H9 (cell line): ENCODE data around the gene FAM193A. TPM values are rescaled to one million over a fixed set of nuclear protein-coding genes. Genes with fewer than 3 reads are reported as not detected.

ENCODE experiments used
- DNase-seq: peaks from one replicate; pipeline ENCODE4 v3.0.0-alpha.2; 2017
- H2AFZ ChIP-seq: one replicate; pipeline ENCODE4 v1.6.1; 2013; ENCODE audit warnings: mild to moderate bottlenecking, low read length, control low read depth, moderate library complexity
- H2AK5ac ChIP-seq: 2 replicates; pipeline ENCODE4 v1.6.1; 2013; ENCODE audit warnings: low read length, control low read depth, mixed read lengths; ENCODE audit not compliant: insufficient read length
- H2BK120ac ChIP-seq: one replicate; pipeline ENCODE4 v1.6.1; 2013; ENCODE audit warnings: low read depth, mild to moderate bottlenecking, low read length, control low read depth, inconsistent platforms; ENCODE audit not compliant: poor library complexity, severe bottlenecking
- H2BK12ac ChIP-seq: 2 replicates; pipeline ENCODE4 v1.6.1; 2013; ENCODE audit warnings: low read length, control low read depth, mixed read lengths, low read depth; ENCODE audit not compliant: insufficient read length
- H2BK15ac ChIP-seq: 2 replicates; pipeline ENCODE4 v1.6.1; 2013; ENCODE audit warnings: low read depth, low read length, control low read depth
- H2BK20ac ChIP-seq: one replicate; pipeline ENCODE4 v1.6.1; 2013; ENCODE audit warnings: low read depth, mild to moderate bottlenecking, low read length, control low read depth, inconsistent platforms; ENCODE audit not compliant: poor library complexity, severe bottlenecking
- H2BK5ac ChIP-seq: 2 replicates; pipeline ENCODE4 v1.6.1; 2013; ENCODE audit warnings: low read length, control low read depth, mixed read lengths; ENCODE audit not compliant: insufficient read length
- H3K14ac ChIP-seq: 2 replicates; pipeline ENCODE4 v1.6.1; 2013; ENCODE audit warnings: low read length, control low read depth; ENCODE audit not compliant: insufficient read depth
- H3K18ac ChIP-seq: 2 replicates; pipeline ENCODE4 v1.6.1; 2013; ENCODE audit warnings: low read depth, mild to moderate bottlenecking, mixed read lengths, low read length, control low read depth; ENCODE audit not compliant: insufficient read length
- H3K23ac ChIP-seq: 2 replicates; pipeline ENCODE4 v1.6.1; 2013; ENCODE audit warnings: low read length, control low read depth, mixed read lengths, low read depth; ENCODE audit not compliant: insufficient read length
- H3K23me2 ChIP-seq: 2 replicates; pipeline ENCODE4 v1.6.1; 2013; ENCODE audit warnings: low read depth, mild to moderate bottlenecking, mixed read lengths, low read length, control low read depth; ENCODE audit not compliant: insufficient read length, poor library complexity, severe bottlenecking
- H3K27ac ChIP-seq: 2 replicates; pipeline ENCODE4 v1.5.1; 2013; ENCODE audit warnings: low read length, control low read depth, mixed read lengths, low read depth; ENCODE audit not compliant: insufficient read length
- H3K27me3 ChIP-seq: 2 replicates; pipeline ENCODE4 v1.6.1; 2013; ENCODE audit warnings: low read length, control low read depth, inconsistent platforms; ENCODE audit not compliant: insufficient read depth
- H3K4ac ChIP-seq: 2 replicates; pipeline ENCODE4 v1.6.1; 2013; ENCODE audit warnings: low read depth, mild to moderate bottlenecking, control low read depth, inconsistent platforms, low read length, moderate library complexity
- H3K4me1 ChIP-seq: 2 replicates; pipeline ENCODE4 v1.6.1; 2013; ENCODE audit warnings: low read length, control low read depth, inconsistent platforms; ENCODE audit not compliant: insufficient read depth
- H3K4me2 ChIP-seq: 2 replicates; pipeline ENCODE4 v1.6.1; 2013; ENCODE audit warnings: low read length, control low read depth, mixed read lengths; ENCODE audit not compliant: insufficient read length, insufficient read depth
- H3K56ac ChIP-seq: 2 replicates; pipeline ENCODE4 v1.6.1; 2013; ENCODE audit warnings: low read depth, mild to moderate bottlenecking, mixed read lengths, low read length, control low read depth; ENCODE audit not compliant: insufficient read length
- H3K79me1 ChIP-seq: 2 replicates; pipeline ENCODE4 v1.6.1; 2013; ENCODE audit warnings: low read depth, mild to moderate bottlenecking, moderate library complexity, low read length, control low read depth, inconsistent platforms; ENCODE audit not compliant: insufficient read depth, poor library complexity, severe bottlenecking
- H3K79me2 ChIP-seq: 2 replicates; pipeline ENCODE4 v1.6.1; 2013; ENCODE audit warnings: low read length, control low read depth, inconsistent platforms; ENCODE audit not compliant: insufficient read depth
- H3K9ac ChIP-seq: 2 replicates; pipeline ENCODE4 v1.6.1; 2013; ENCODE audit warnings: low read length, control low read depth, mixed read lengths; ENCODE audit not compliant: insufficient read length; ENCODE audit errors: extremely low read depth
- H3K9me3 ChIP-seq: one replicate; pipeline ENCODE4 v1.6.1; 2013; ENCODE audit warnings: low read depth, low read length, inconsistent platforms; ENCODE audit not compliant: control insufficient read depth
- H3T11ph ChIP-seq: one replicate; pipeline ENCODE4 v1.6.1; 2013; ENCODE audit warnings: mild to moderate bottlenecking, low read length, control low read depth, inconsistent platforms
- H4K20me1 ChIP-seq: one replicate; pipeline ENCODE4 v1.6.1; 2013; ENCODE audit not compliant: control insufficient read depth, insufficient read length, insufficient read depth
- H4K5ac ChIP-seq: 2 replicates; pipeline ENCODE4 v1.6.1; 2013; ENCODE audit warnings: low read depth, mild to moderate bottlenecking, mixed read lengths, low read length, control low read depth; ENCODE audit not compliant: insufficient read length
- H4K8ac ChIP-seq: replicated peaks from 2 replicates; pipeline ENCODE4 v1.6.1; 2013; ENCODE audit warnings: low read length, control low read depth, mixed read lengths, low read depth; ENCODE audit not compliant: insufficient read length
- H4K91ac ChIP-seq: 2 replicates; pipeline ENCODE4 v1.6.1; 2013; ENCODE audit warnings: low read depth, mild to moderate bottlenecking, moderate library complexity, mixed read lengths, low read length, control low read depth; ENCODE audit not compliant: insufficient read length
- H3K27ac Mint-ChIP-seq, 3 experiments: 2 replicates in 2 of 3; 3 replicates in 1 of 3; pipeline ENCODE4 v1.8.0; 2020 to 2021; ENCODE audit warnings: mixed read lengths in 3 of 3, mild to moderate bottlenecking in 1 of 3, moderate library complexity in 1 of 3
- H3K27me3 Mint-ChIP-seq: 2 replicates; pipeline ENCODE4 v1.8.0; 2021; ENCODE audit warnings: low read depth, mild to moderate bottlenecking, moderate library complexity, mixed read lengths
- H3K36me3 Mint-ChIP-seq, 3 experiments: 2 replicates in 2 of 3; 3 replicates in 1 of 3; pipeline ENCODE4 v1.8.0; 2020 to 2021; ENCODE audit warnings: low read depth in 3 of 3, mixed read lengths in 3 of 3; ENCODE audit not compliant: insufficient read depth in 1 of 3
- H3K4me1 Mint-ChIP-seq, 2 experiments: 2 replicates each; pipeline ENCODE4 v1.8.0; 2020; ENCODE audit warnings: mixed read lengths in 2 of 2
- H3K4me3 Mint-ChIP-seq, 2 experiments: 2 replicates in 1 of 2; 3 replicates in 1 of 2; pipeline ENCODE4 v1.8.0; 2020 to 2021; ENCODE audit warnings: mild to moderate bottlenecking in 2 of 2, mixed read lengths in 2 of 2, moderate library complexity in 1 of 2
- H3K9me3 Mint-ChIP-seq, 2 experiments: 2 replicates in 1 of 2; 3 replicates in 1 of 2; pipeline ENCODE4 v1.8.0; 2020; ENCODE audit warnings: mild to moderate bottlenecking in 2 of 2, mixed read lengths in 2 of 2, moderate library complexity in 1 of 2
- CTCF ChIP-seq: fragments of 200-600 bp; sonication (generic); conservative IDR thresholded peaks from 3 replicates; pipeline ENCODE4 v1.8.0; 2021; ENCODE audit warnings: antibody characterized with exemption, mild to moderate bottlenecking
- WGBS: extraction: QIAGEN DNeasy Blood & Tissue Kit; methylation state at CpG from one replicate; pipeline ENCODE4 v1.1.7; 2013; ENCODE audit warnings: missing lambda C conversion rate, low lambda C conversion rate, mixed read lengths; ENCODE audit not compliant: insufficient read length; ENCODE audit errors: extremely low coverage; 5-methylcytosine and 5-hydroxymethylcytosine counted together
- total RNA-seq: library from RNA; stranded (reverse); gene quantifications from 2 replicates; pipeline ENCODE4 v1.2.1, GENCODE V29; 2021

FAM193A gene
- total RNA-seq, 1 experiment from 2014 or later = 36.9 TPM

DNA sequence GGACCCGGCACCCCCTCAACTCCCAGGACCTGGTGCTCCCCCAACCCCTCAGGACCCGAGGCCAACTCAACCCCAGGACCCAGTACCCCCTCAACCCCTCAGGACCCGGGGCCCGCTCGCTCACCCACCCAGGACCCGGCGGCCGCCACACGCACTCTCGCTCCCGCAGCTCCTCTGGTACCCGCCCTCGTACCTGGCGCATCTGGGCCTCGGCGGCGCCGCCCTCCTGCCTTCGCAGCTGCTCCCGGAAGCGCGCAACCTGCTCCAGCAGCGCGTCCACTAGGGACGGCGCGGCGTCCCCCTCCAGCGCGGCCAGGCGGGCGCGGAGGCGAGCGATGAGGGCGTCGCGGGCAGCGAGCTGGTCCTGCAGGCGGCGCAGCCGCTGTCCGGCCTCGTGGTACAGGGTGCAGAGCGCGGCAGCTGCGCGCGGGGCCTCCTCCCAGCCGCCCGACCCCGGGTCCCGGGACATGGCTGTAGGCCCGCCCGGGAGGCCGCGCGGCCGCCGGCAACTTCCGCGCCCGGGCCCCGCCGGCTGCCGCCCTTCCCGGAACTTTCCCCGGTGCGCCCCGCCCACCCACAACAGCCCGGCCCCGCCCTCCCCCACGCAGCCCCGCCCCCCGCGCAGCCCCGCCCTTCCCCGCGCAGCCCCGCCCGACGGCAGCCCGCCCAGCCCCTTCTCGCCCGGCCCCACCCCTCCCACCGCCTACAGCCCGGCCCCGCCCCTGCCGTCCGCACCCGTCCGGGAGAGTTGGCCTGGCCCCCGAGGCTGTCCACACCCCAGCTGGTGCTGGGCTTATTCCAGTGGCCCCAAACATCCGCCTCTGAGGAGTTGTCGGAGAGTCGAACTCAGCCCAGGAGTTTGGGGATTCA, 219.6 kb downstream of the FAM193A start, which contains the start of gene TNIP2:
Gene TNIP2, minus strand, starts transcription at position 516 of the 870 bp plus-strand sequence. Its CDS starts 47 bp downstream, at position 469.
- no peaks in the 10 kb centered on the region for H4K20me1 ChIP-seq
- no peak within 1 kb of the TSS for H2AK5ac ChIP-seq
- H3K9me3 ChIP-seq = no peaks in the 10 kb centered on the region
- H3K9me3 Mint-ChIP-seq = no peaks in the 10 kb centered on the region
- no peak within 1 kb of the TSS for H3T11ph ChIP-seq
- no CpG with 5 or more reads among the region's 96 CpGs for WGBS
- H4K8ac ChIP-seq = no peak within 1 kb of the TSS
- no peak within 1 kb of the TSS for H2BK15ac ChIP-seq
- DNase-seq = peak; percentile 87
- H2BK12ac ChIP-seq = no peak within 1 kb of the TSS
- H3K14ac ChIP-seq = peak within 1 kb of the TSS; percentile 64
- H2BK20ac ChIP-seq = no peak within 1 kb of the TSS
- no peaks in the 10 kb centered on the region for H3K79me1 ChIP-seq
- no peaks in the 10 kb centered on the region for H3K4me1 ChIP-seq
- H4K5ac ChIP-seq = no peak within 1 kb of the TSS
- H2BK120ac ChIP-seq = no peak within 1 kb of the TSS
- no peak within 1 kb of the TSS for H3K18ac ChIP-seq
- no peaks in the 10 kb centered on the region for H3K27me3 ChIP-seq
- no peak within 1 kb of the TSS for H2AFZ ChIP-seq
- H3K36me3 Mint-ChIP-seq = peaks cover 0 to 4% (median 0%) of the 10 kb centered on the region in 3 experiments; a peak in 1 of 7 replicates
- H3K23me2 ChIP-seq = peaks cover 4% of the 10 kb centered on the region
- TF ChIP-seq CTCF = peak; percentile 45; the same call in 2 of the 3 replicates
- H3K4me2 ChIP-seq = peak within 1 kb of the TSS; percentile 36
- H3K27me3 Mint-ChIP-seq = no peaks in the 10 kb centered on the region
- H3K56ac ChIP-seq = no peak within 1 kb of the TSS
- peaks cover 2% of the 10 kb centered on the region; the same call in 1 of the 2 replicates for H3K79me2 ChIP-seq
- peaks cover 16 to 28% of the 10 kb centered on the region in 2 experiments for H3K4me1 Mint-ChIP-seq
- H3K4me3 Mint-ChIP-seq = peak within 1 kb of the TSS; percentile 57 to 76
- no peak within 1 kb of the TSS for H3K27ac ChIP-seq
- peak within 1 kb of the TSS; percentile 10 for H3K9ac ChIP-seq
- H3K4ac ChIP-seq = no peak within 1 kb of the TSS
- H3K27ac Mint-ChIP-seq = peak within 1 kb of the TSS in 1 of 3 experiments; percentile 55; a peak in 1 of 7 replicates
- no peak within 1 kb of the TSS for H3K23ac ChIP-seq
- no peak within 1 kb of the TSS for H4K91ac ChIP-seq
- no peak within 1 kb of the TSS for H2BK5ac ChIP-seq
